MCF 10A (cell line): Measurements from ENCODE around the gene CBX4. TPM values are rescaled to one million over a fixed set of nuclear protein-coding genes. Genes with fewer than 3 reads are reported as not detected.

ENCODE experiments used
- BruUV-seq: library from RNA; stranded (reverse); fragments of 400-500 nt; replicated peaks from 2 replicates; lab custom pipeline; 2021; lab: Mats Ljungman, UMichigan
- CTCF ChIA-PET: fragments of 300-600 bp; sonication (Branson Sonifier 250); formaldehyde crosslinking; extraction: SDS; loops from one replicate; lab custom pipeline; 2021; ENCODE audit warnings: antibody characterized with exemption, inconsistent platforms; lab: Yijun Ruan, JAX
- POLR2A ChIA-PET: fragments of 300-600, 350-650 bp; sonication (Branson Sonifier 250); formaldehyde crosslinking; extraction: SDS; loops from one replicate; lab custom pipeline; 2020; ENCODE audit warnings: antibody characterized with exemption, inconsistent platforms; lab: Yijun Ruan, JAX
- DNase-seq: peaks from one replicate; pipeline ENCODE4 v3.0.0-alpha.2; 2018; ENCODE audit not compliant: unreplicated experiment
- H3K27ac Mint-ChIP-seq: one replicate; pipeline ENCODE4 v1.8.0; 2022; ENCODE audit warnings: mild to moderate bottlenecking, low read depth, mixed read lengths; ENCODE audit not compliant: unreplicated experiment
- H3K27me3 Mint-ChIP-seq: one replicate; pipeline ENCODE4 v1.8.0; 2022; ENCODE audit warnings: mixed read lengths; ENCODE audit not compliant: insufficient read depth, unreplicated experiment
- H3K36me3 Mint-ChIP-seq: one replicate; pipeline ENCODE4 v1.8.0; 2022; ENCODE audit warnings: mild to moderate bottlenecking, moderate library complexity, mixed read lengths; ENCODE audit not compliant: insufficient read depth, unreplicated experiment
- H3K4me1 Mint-ChIP-seq: one replicate; pipeline ENCODE4 v1.8.0; 2022; ENCODE audit warnings: mixed read lengths; ENCODE audit not compliant: insufficient read depth, unreplicated experiment
- H3K4me3 Mint-ChIP-seq: one replicate; pipeline ENCODE4 v1.8.0; 2022; ENCODE audit warnings: mild to moderate bottlenecking, moderate library complexity, mixed read lengths; ENCODE audit not compliant: unreplicated experiment
- H3K9me3 Mint-ChIP-seq: one replicate; pipeline ENCODE4 v1.8.0; 2022; ENCODE audit warnings: mixed read lengths; ENCODE audit not compliant: unreplicated experiment
- intact Hi-C: fragments of 100-400 bp; cut with micrococcal nuclease; formaldehyde crosslinking; loops from 2 replicates; pipeline ENCODE4 v1.14.1; 2022
- total RNA-seq: library from RNA; stranded (reverse); gene quantifications from 2 replicates; pipeline ENCODE4 v1.2.3, GENCODE V29; 2022
- TF ChIP-seq, protein P1 (sequence below): fragments of 200-600 bp; IDR thresholded peaks from one replicate; pipeline ENCODE4 v1.8.0; 2022; ENCODE audit warnings: antibody characterized with exemption, mild to moderate bottlenecking; ENCODE audit not compliant: unreplicated experiment

The CBX4 gene
- total RNA-seq, 1 experiment from 2014 or later = 89.7 TPM

DNA sequence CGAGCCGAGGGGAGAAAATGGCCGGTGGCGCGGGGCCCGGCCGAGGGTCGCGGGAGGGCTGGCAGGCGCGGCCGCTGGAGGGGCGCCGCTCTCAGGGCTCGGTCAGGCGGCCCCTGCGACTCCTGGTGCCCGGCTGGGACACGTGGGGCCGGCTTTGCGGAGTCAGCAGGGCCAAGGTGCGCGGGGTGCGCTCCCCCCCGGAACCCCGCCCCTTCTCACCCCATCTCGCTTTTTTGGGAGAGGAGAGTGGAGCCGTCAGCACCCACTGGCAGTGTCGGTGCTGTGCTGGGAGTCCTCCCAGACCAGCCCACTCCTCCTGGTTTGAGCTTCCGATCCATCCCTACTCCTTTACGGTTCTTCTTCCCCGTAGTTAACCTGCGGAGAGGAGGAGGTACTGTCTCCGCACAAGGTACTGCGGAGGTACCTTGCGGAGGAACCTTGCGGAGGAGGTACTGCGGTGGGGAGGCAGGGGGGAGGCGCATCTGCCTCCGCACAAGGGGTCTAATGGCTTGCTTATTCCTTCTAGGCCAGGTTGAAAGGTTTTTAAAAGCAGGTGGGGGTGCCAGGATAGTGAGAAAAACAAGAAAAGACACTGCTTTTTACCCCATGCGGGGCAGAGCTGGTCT lies 23.3 kb downstream of the CBX4 start:
- ChIA-PET CTCF (no interaction called here), POLR2A (no interaction called here)
- TF ChIP-seq, protein P1, sequence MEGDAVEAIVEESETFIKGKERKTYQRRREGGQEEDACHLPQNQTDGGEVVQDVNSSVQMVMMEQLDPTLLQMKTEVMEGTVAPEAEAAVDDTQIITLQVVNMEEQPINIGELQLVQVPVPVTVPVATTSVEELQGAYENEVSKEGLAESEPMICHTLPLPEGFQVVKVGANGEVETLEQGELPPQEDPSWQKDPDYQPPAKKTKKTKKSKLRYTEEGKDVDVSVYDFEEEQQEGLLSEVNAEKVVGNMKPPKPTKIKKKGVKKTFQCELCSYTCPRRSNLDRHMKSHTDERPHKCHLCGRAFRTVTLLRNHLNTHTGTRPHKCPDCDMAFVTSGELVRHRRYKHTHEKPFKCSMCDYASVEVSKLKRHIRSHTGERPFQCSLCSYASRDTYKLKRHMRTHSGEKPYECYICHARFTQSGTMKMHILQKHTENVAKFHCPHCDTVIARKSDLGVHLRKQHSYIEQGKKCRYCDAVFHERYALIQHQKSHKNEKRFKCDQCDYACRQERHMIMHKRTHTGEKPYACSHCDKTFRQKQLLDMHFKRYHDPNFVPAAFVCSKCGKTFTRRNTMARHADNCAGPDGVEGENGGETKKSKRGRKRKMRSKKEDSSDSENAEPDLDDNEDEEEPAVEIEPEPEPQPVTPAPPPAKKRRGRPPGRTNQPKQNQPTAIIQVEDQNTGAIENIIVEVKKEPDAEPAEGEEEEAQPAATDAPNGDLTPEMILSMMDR = no peak
- Mint-ChIP-seq H3K36me3 (peaks cover 6% of the 10 kb centered on the region), H3K4me3 (no peak overlapping the region), H3K27ac (no peak overlapping the region), H3K4me1 (peaks cover 12% of the 10 kb centered on the region), H3K27me3 (peaks cover 12% of the 10 kb centered on the region), H3K9me3 (no peaks in the 10 kb centered on the region)
- BruUV-seq = no TSS peak
- DNase-seq = no peak
- intact Hi-C loops = no loop called here

DNA sequence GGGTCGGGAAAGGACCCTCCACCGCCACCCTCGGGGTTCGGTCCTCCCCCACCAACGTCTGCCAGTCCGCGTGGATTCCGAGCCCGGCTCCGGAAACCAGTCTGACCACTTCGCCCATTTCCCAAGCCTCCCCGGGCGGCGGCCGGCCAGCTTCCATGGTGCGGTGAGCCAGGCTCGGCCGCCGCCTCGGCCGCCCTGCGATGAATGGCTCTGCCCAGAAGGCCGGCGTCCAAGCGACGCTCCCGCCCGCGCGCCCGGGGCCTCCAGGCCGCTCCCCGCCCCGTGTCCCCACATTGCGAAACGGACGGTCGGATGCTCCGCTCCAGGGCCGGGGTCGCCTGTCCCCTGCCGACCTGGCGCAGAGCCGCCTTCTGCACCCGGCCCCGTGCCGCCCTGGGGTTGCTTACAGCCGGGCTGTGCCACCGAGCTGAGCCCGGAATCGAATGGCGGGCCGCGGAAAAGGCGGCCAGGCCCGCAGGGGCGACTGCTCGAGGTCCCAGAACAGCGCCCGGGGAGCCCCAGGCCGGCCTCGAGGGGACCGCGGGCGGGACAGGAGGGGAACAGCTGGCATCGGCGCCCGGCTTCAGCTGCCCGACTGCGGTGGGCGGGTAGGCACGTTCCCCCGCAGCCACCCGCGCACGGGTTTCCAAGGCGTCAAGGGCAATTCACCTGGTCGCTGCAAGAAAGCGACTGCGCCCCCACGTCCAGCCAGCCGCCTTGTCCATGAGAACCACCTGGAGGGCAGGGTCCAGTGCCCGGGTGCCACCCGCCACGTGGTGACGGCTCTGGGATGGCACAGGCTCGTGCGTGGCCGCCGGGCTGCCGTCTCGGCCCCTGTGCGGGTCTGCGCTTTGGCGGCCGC lies 24.0 kb downstream of the CBX4 start:
- H3K4me3 Mint-ChIP-seq = peak overlapping the region; percentile 38
- H3K9me3 Mint-ChIP-seq = no peaks in the 10 kb centered on the region
- TF ChIP-seq, protein P1 = no peak
- H3K36me3 Mint-ChIP-seq = peaks cover 6% of the 10 kb centered on the region
- peaks cover 12% of the 10 kb centered on the region for H3K27me3 Mint-ChIP-seq
- intact Hi-C loops = no loop called here
- H3K4me1 Mint-ChIP-seq = peaks cover 12% of the 10 kb centered on the region
- CTCF ChIA-PET = interaction anchor here (1.4 kb wide), 1 partner anchor 22 kb away, joined by 3 read pairs; no protein-coding TSS in a partner anchor
- POLR2A ChIA-PET = no interaction called here
- no peak overlapping the region for H3K27ac Mint-ChIP-seq
- DNase-seq = peak; percentile 19
- BruUV-seq = no TSS peak

DNA sequence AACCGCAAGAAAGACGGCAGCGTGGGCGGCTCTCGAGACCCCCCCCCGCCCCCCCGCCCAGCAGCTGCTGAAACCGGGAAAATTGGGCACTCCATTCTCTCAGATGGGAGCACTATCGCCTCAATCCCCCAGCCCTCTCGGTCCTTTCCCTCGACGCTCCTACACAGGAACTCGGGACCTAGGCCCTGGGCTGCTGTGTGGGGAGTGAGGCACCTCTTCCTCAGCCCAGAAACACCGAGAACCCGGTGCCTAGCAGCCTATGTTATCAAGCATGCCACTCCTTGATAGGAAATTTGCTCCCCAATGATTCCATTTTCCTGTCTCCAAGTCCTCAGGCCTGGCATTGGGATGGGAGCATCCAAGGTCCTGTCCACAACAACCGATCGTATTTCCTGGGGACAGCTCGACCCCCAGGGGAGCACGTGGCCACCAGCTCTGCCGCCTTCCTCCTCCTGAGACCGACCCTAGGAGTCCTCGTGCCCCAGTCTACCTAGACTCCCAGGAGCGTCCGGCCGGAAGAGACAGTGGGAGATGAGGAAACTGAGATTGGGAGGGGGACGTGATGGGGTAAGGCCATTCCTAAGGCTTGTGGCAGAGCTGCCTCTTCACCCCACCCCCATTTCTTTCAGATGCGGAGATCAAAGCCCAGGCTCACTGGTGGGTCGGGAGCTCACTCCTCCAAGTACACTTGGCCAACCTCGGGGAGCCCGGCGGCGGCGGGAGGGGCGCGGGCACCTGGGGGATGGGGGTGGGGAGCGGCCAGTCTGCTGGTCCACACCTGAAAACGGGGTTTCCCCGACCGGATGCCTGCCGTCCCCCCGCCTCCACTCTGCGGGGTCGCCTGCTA lies 24.9 kb downstream of the CBX4 start:
- Mint-ChIP-seq H3K27me3 (peaks cover 12% of the 10 kb centered on the region), H3K4me3 (peak overlapping the region; percentile 38), H3K36me3 (peaks cover 6% of the 10 kb centered on the region), H3K27ac (no peak overlapping the region), H3K9me3 (no peaks in the 10 kb centered on the region), H3K4me1 (peaks cover 12% of the 10 kb centered on the region)
- no peak for DNase-seq
- TF ChIP-seq, protein P1 = no peak
- intact Hi-C loops = no loop called here
- POLR2A ChIA-PET = no interaction called here
- CTCF ChIA-PET = interaction anchor here (0.5 to 1.4 kb wide), 2 partner anchors 23 to 102 kb away, joined by 3 to 4 read pairs; no protein-coding TSS in a partner anchor
- no TSS peak for BruUV-seq
